ENCODE measurements around the gene HIVEP2. TPM values are rescaled to one million over a fixed set of nuclear protein-coding genes. Genes with fewer than 3 reads are reported as not detected.

Gene HIVEP2
- total and polyA plus RNA-seq, 2 of the 4 experiments (the other 2 are of a cell fraction): 4.3 to 11.3 TPM

GRCh38 chr6:142909686-142910085 lies 35.3 kb downstream of the HIVEP2 start:
- H2BK5ac ChIP-seq (ENCODE audit: low read depth, low read length, poor library complexity, severe bottlenecking): no peak overlapping the region
- no peak overlapping the region for H2BK15ac ChIP-seq (ENCODE audit: low read depth, low read length)
- no peaks in the 10 kb centered on the region for H3K9me3 ChIP-seq (ENCODE audit: control insufficient read depth, insufficient read depth, low read length)
- intact Hi-C loops (cut with micrococcal nuclease): no loop called here
- H2AK9ac ChIP-seq (replicated peaks; ENCODE audit: low read depth, low read length, poor library complexity): no peak overlapping the region
- peaks cover 20 to 57% of the 10 kb centered on the region in 2 experiments for H3K79me1 ChIP-seq (ENCODE audit: low read depth in 1 of 2, low read length in 2 of 2)
- no peak overlapping the region for H3K4me3 ChIP-seq (ENCODE audit: insufficient read depth, low read depth, low read length)
- ChIA-PET CTCF (no interaction called here), POLR2A (ENCODE audit: unreplicated experiment) (no interaction called here)
- H3K9me1 ChIP-seq (ENCODE audit: insufficient read depth, low read length): peaks cover 3% of the 10 kb centered on the region; the same call in 1 of the 2 replicates
- no peak overlapping the region for H4K8ac ChIP-seq (ENCODE audit: low read depth in 2 of 2, low read length in 2 of 2)
- no peak overlapping the region for H2BK20ac ChIP-seq (ENCODE audit: low read depth, low read length)
- no peak overlapping the region for H3K27ac ChIP-seq (ENCODE audit: insufficient read depth, low read length)
- no peak overlapping the region for H3K4me2 ChIP-seq (ENCODE audit: low read depth, low read length)
- in situ Hi-C loops (cut with MboI; ENCODE audit: low sequenced_read_pairs): no loop called here
- H4K91ac ChIP-seq (ENCODE audit: insufficient read depth, low read depth, low read length): no peak overlapping the region
- H4K5ac ChIP-seq (ENCODE audit: low read depth, low read length): no peak overlapping the region
- no peak overlapping the region for H2BK120ac ChIP-seq (ENCODE audit: low read depth, low read length)
- no peak overlapping the region for H2AK5ac ChIP-seq (ENCODE audit: low read depth, low read length)
- H3K14ac ChIP-seq (replicated peaks; ENCODE audit: low read depth, low read length): 0 out of 2 replicates have a peak overlapping the region, but pooled peaks have one; percentile 45
- no peaks in the 10 kb centered on the region; the same call in 1 of the 2 replicates for H3K36me3 ChIP-seq (ENCODE audit: control insufficient read depth, insufficient read depth, low read length)
- no peak overlapping the region for H3K4ac ChIP-seq (ENCODE audit: low read depth, low read length)
- no peaks in the 10 kb centered on the region for H3K27me3 ChIP-seq (ENCODE audit: control insufficient read depth, insufficient read depth, low read length)
- no peaks in the 10 kb centered on the region; the same call in 1 of the 2 replicates for H3K4me1 ChIP-seq (ENCODE audit: control insufficient read depth, insufficient read depth, low read length)
- peak; percentile 21; the same call in 1 of the 2 replicates for ATAC-seq (ENCODE audit: low read depth)
- no peaks in the 10 kb centered on the region for H4K20me1 ChIP-seq (ENCODE audit: insufficient read depth, low read length)
- H3K56ac ChIP-seq (ENCODE audit: extremely low read depth, insufficient read depth, low read length): no peak overlapping the region
- no peak overlapping the region for H2AFZ ChIP-seq (replicated peaks; ENCODE audit: low read length, poor library complexity)
- DNase-seq: peak; percentile 36
- H3K9ac ChIP-seq (ENCODE audit: low read depth, low read length): no peak overlapping the region
- no peak overlapping the region for H3K18ac ChIP-seq (ENCODE audit: low read depth, low read length)
- no TSS peak for BruUV-seq (replicated peaks)
- dilution Hi-C loops (cut with HindIII; ENCODE audit: low sequenced_read_pairs, unreplicated experiment): no loop called here
- no peak overlapping the region for H3K23ac ChIP-seq (ENCODE audit: low read depth, low read length)
- TF ChIP-seq ELK1 (IDR thresholded peaks at IDR 0.05; ENCODE audit: borderline replicate concordance, low read depth, low read length): no peak
- no peak for TF ChIP-seq RAD21 (IDR thresholded peaks at IDR 0.05; ENCODE audit: low read length)
- TF ChIP-seq RFX5 (IDR thresholded peaks at IDR 0.05; ENCODE audit: low read depth, low read length): no peak
- TF ChIP-seq USF2 (IDR thresholded peaks at IDR 0.05; ENCODE audit: low read depth, low read length): no peak
- no peak for TF ChIP-seq FOS (IDR thresholded peaks at IDR 0.05; ENCODE audit: low read depth, low read length)
- no peak for TF ChIP-seq BHLHE40 (IDR thresholded peaks at IDR 0.05; ENCODE audit: low read depth, low read length)
- no peak for TF ChIP-seq NFE2L2 (IDR thresholded peaks at IDR 0.05; ENCODE audit: low read depth, low read length)
